HG03558 (cell line): ENCODE measurements around the gene NPY1R.

Experiments
- ATAC-seq: cut with Tn5 transposase; IDR thresholded peaks from one replicate; pipeline ENCODE4 v1.9.1; 2021; ENCODE audit warnings: moderate number of reproducible peaks; ENCODE audit not compliant: unreplicated experiment; ENCODE audit errors: extremely low read depth

Gene NPY1R

DNA sequence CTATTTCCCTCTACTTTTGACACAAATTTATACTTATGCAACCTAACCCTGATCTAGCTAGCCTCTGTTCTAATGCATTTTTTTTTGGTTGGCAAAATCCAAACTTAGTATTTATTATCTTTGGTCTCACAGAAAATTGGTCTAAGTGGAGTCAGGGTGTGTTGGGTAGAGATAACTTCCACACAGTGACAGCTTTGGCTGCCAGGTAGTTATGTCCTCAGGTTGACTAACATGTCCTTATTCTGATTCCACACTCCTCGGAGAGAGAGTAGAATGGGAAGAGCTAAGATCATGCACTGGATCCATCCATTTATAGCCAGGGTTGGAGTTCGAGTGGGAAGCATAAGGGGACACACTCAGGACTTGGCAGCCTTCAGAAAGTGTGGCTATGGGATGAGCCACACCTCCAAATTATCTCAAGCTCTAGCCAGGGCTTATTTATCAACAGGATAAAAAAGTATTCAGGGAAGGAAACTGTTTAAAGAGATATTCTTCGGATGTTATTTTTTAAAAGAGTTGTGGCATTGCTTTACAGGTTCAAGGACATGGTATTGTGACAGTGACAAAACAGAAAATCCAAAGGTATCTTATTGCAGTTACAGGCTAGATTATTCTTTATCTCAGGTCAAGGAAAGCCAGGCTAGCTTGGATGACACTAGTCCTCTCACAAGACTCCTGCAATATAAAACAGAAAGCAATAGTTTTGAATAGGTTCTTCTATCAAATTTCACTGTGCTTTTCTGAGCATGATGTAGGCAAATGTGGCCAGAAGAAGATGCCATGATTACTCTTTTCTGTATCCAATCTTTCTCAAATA is 51.5 kb downstream of the NPY1R start:
- ATAC-seq, result no peak

GRCh38 chr4:163279713-163280112 is 52.7 kb downstream of the NPY1R start:
- no peak for ATAC-seq

- no peak for ATAC-seq
Measured at GRCh38 chr4:163274861-163275260, 57.5 kb downstream of the NPY1R start.
